K562 (cell line): ENCODE results near the gene IGF2BP3. TPM values are rescaled to one million over a fixed set of nuclear protein-coding genes. Genes with fewer than 3 reads are reported as not detected.

Experiments used
- ATAC-seq: fragments of 200-7000 bp; cut with Tn5 transposase; 3 replicates; pipeline ENCODE4 v1.9.1; 2020; ENCODE audit warnings: moderate library complexity
- BruUV-seq: library from RNA; stranded (reverse); fragments of 400-500 nt; replicated peaks from 2 replicates; lab custom pipeline; 2021; lab: Mats Ljungman, UMichigan
- CTCF ChIA-PET: fragments of 300-600 bp; formaldehyde crosslinking; extraction: SDS; loops from one replicate; lab custom pipeline; 2021; ENCODE audit warnings: low intra/inter-chr PET ratio; lab: Yijun Ruan, JAX
- POLR2A ChIA-PET: fragments of 300-600, 350-650 bp; sonication (Branson Sonifier 250); formaldehyde crosslinking; extraction: SDS; loops from one replicate; lab custom pipeline; 2021; ENCODE audit warnings: antibody characterized with exemption, inconsistent platforms; lab: Yijun Ruan, JAX
- DNase-seq, 4 experiments: peaks; one replicate each; pipeline versions ENCODE4 v3.0.0 to v3.0.0-alpha.2; 2011 to 2018; ENCODE audit warnings: low spot score in 3 of 4, mixed read lengths in 3 of 4; ENCODE audit errors: extremely low read depth in 1 of 4
- FAIRE-seq: peaks from 2 replicates; lab custom pipeline; 2011; peaks lifted over from hg19 to GRCh38; lab: Jason Lieb, UNC
- H2AFZ ChIP-seq: 2 replicates; pipeline ENCODE4 v1.6.0; 2011; ENCODE audit warnings: low read depth, low read length, control low read depth, inconsistent platforms
- H3K27ac ChIP-seq: fragments of 200-600 bp; 3 replicates; pipeline ENCODE4 v1.8.0; 2011; ENCODE audit warnings: low read depth, mild to moderate bottlenecking, control low read depth, inconsistent platforms, low read length, moderate library complexity, mixed read lengths; ENCODE audit errors: extremely low read depth
- H3K27me3 ChIP-seq, 2 experiments: fragments of 300-600 bp in 1 of 2; 2 replicates in 1 of 2; 3 replicates in 1 of 2; pipeline versions ENCODE4 v1.6.0 to v1.8.0; 2011; ENCODE audit warnings: inconsistent platforms in 2 of 2, low read length in 2 of 2, mild to moderate bottlenecking in 1 of 2, mixed read lengths in 1 of 2, moderate library complexity in 1 of 2; ENCODE audit not compliant: control insufficient read depth in 2 of 2, insufficient read depth in 2 of 2
- H3K36me3 ChIP-seq: fragments of 300-600 bp; 3 replicates; pipeline ENCODE4 v1.8.0; 2011; ENCODE audit warnings: mild to moderate bottlenecking, low read length, inconsistent platforms; ENCODE audit not compliant: control insufficient read depth, insufficient read depth
- H3K4me1 ChIP-seq, 2 experiments: fragments of 200-600 bp in 1 of 2; replicated peaks in 1 of 2; 2 replicates in 1 of 2; 3 replicates in 1 of 2; pipeline versions ENCODE4 v1.5.1 to v1.8.0; 2011; ENCODE audit warnings: inconsistent platforms in 2 of 2, low read length in 2 of 2, mild to moderate bottlenecking in 1 of 2, mixed read lengths in 1 of 2, moderate library complexity in 1 of 2; ENCODE audit not compliant: control insufficient read depth in 2 of 2, insufficient read depth in 2 of 2
- H3K4me2 ChIP-seq: 2 replicates; pipeline ENCODE4 v1.6.1; 2011; ENCODE audit warnings: low read length, control low read depth, inconsistent platforms, mixed read lengths; ENCODE audit not compliant: insufficient read depth
- H3K4me3 ChIP-seq: fragments of 200-600 bp; sonication (generic), shearing (Covaris generic); 2 replicates; pipeline ENCODE4 v1.5.1; 2016; ENCODE audit warnings: control low read depth, inconsistent platforms
- H3K79me2 ChIP-seq: fragments of 200-600 bp; 3 replicates; pipeline ENCODE4 v1.8.0; 2011; ENCODE audit warnings: low read length, inconsistent platforms; ENCODE audit not compliant: control insufficient read depth, insufficient read depth
- H3K9ac ChIP-seq, 2 experiments: 2 replicates each; pipeline versions ENCODE4 v1.6.0 to v1.6.1; 2011; ENCODE audit warnings: low read depth in 2 of 2, low read length in 2 of 2, control low read depth in 1 of 2, inconsistent platforms in 1 of 2, mild to moderate bottlenecking in 1 of 2, mixed read lengths in 1 of 2; ENCODE audit not compliant: insufficient read depth in 1 of 2
- H3K9me1 ChIP-seq: one replicate; pipeline ENCODE4 v1.6.0; 2011; ENCODE audit warnings: inconsistent platforms, mild to moderate bottlenecking, low read length, moderate library complexity; ENCODE audit not compliant: control insufficient read depth, insufficient read depth
- H3K9me3 ChIP-seq: replicated peaks from 2 replicates; pipeline ENCODE4 v1.5.1; 2011; ENCODE audit warnings: low read depth, low read length, inconsistent platforms; ENCODE audit not compliant: control insufficient read depth, insufficient read depth
- H4K20me1 ChIP-seq: replicated peaks from 2 replicates; pipeline ENCODE4 v1.6.1; 2011; ENCODE audit warnings: low read length, inconsistent platforms, mixed read lengths; ENCODE audit not compliant: control insufficient read depth, insufficient read depth
- KAT7 ChIP-seq: sonication (generic); formaldehyde crosslinking; IDR thresholded peaks from 2 replicates; pipeline ENCODE4 v1.8.0; 2022; ENCODE audit warnings: missing genetic modification reagents, mild to moderate bottlenecking, borderline replicate concordance
- RBM15 ChIP-seq: fragments of 200-400 bp; formaldehyde crosslinking; IDR thresholded peaks from 2 replicates; pipeline ENCODE4 v1.6.1; 2018; ENCODE audit warnings: mild to moderate bottlenecking, low read length, moderate library complexity; ENCODE audit not compliant: insufficient read depth
- SRSF9 ChIP-seq: fragments of 200-400 bp; formaldehyde crosslinking; IDR thresholded peaks from 2 replicates; pipeline ENCODE4 v1.6.1; 2017; ENCODE audit warnings: low read depth, low read length, borderline replicate concordance
- SUPT5H ChIP-seq: fragments of 450-650 bp; IDR thresholded peaks from 2 replicates; pipeline ENCODE4 v1.6.1; 2016
- ZNF165 ChIP-seq: fragments of 250-450 bp; sonication (Bioruptor Pico); IDR thresholded peaks from 2 replicates; pipeline ENCODE4 v1.4.0; 2020; ENCODE audit warnings: borderline replicate concordance
- in situ Hi-C: fragments of 300-500 bp; cut with MboI; formaldehyde crosslinking; loops from 4 replicates; pipeline ENCODE4 v1.15.0; 2018; ENCODE audit warnings: inconsistent platforms, mixed read lengths
- intact Hi-C: fragments of 100-400 bp; cut with micrococcal nuclease; formaldehyde crosslinking; loops from 2 replicates; pipeline ENCODE4 v1.14.2; 2022
- polyA plus RNA-seq, 8 experiments: library from polyadenylated mRNA; depleted of rRNA in 4 of 8; stranded (reverse) in 5 of 8; unstranded in 3 of 8; fragments of >200 nt; fragmentation: Nextera tagmentation in 2 of 8; fragmentation: Illumina TruSeq in 1 of 8; extraction: Ambion mirVana in 2 of 8; extraction: Trizol in 1 of 8; gene quantifications; 2 replicates each; pipeline versions ENCODE4 v1.2.1 to v1.2.3, GENCODE V29; 2011 to 2014; ENCODE audit warnings: inconsistent platforms in 1 of 8, missing spikeins in 1 of 8
- total RNA-seq, 7 experiments: library from RNA; depleted of rRNA in 6 of 7; stranded (reverse); fragments of >200 nt in 6 of 7; fragmentation: Illumina TruSeq in 2 of 7; extraction: Trizol in 2 of 7; gene quantifications; 2 replicates each; pipeline versions ENCODE4 v1.2.1 to v1.2.3, GENCODE V29; 2011 to 2021; ENCODE audit warnings: low replicate concordance in 1 of 7
- TF ChIP-seq, protein P1 (sequence below), 2 experiments: fragments of 450-650 bp in 1 of 2; IDR thresholded peaks; 2 replicates each; pipeline ENCODE4 v1.6.1; 2011 to 2017; ENCODE audit warnings: low read depth in 2 of 2, antibody characterized with exemption in 1 of 2, borderline replicate concordance in 1 of 2, low read length in 1 of 2, mild to moderate bottlenecking in 1 of 2, mixed read lengths in 1 of 2; ENCODE audit not compliant: control insufficient read depth in 1 of 2

The IGF2BP3 gene
- total and polyA plus RNA-seq, 9 of the 15 experiments (the other 6 are each of a cell fraction or from before 2014, with no cell fraction given): 8.4 to 88.1 (median 61.2) TPM

DNA sequence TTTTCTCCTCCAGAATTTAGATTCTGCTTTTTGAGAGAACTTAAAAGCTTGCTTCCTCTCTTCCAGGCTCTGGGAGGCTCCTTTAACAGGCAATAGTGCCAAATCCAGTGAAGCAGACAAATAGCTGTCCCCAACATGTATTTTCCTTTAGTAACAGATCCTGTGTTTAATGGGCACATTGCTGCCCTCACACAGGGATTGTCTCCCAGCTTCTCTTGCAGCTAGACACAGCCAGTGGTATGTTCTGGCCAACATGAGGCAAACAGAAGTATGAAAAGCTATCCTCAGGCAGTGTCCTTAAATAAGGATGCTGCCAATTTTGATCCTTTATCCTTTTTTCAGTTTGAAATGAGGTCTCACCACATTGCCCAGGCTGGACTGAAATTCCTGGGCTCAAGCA is 132.9 kb downstream of the IGF2BP3 start:
- Histone ChIP-seq H2AFZ (no peak overlapping the region), H3K36me3 (peaks cover 91% of the 10 kb centered on the region), H3K9me1 (no peaks in the 10 kb centered on the region), H3K79me2 (no peaks in the 10 kb centered on the region), H3K4me2 (no peak overlapping the region), H3K9ac (no peak overlapping the region), H3K27ac (no peak overlapping the region), H3K4me1 (no peaks in the 10 kb centered on the region), H3K27me3 (no peaks in the 10 kb centered on the region), H3K4me3 (no peak overlapping the region), H3K9me3 (no peaks in the 10 kb centered on the region), H4K20me1 (no peaks in the 10 kb centered on the region)
- FAIRE-seq (no peak), DNase-seq (no peak), ATAC-seq (no peak)
- no peak for TF ChIP-seq SUPT5H
- TF ChIP-seq RBM15: no peak
- TF ChIP-seq ZNF165 (CRISPR knock-in tag): no peak
- TF ChIP-seq, protein P1, sequence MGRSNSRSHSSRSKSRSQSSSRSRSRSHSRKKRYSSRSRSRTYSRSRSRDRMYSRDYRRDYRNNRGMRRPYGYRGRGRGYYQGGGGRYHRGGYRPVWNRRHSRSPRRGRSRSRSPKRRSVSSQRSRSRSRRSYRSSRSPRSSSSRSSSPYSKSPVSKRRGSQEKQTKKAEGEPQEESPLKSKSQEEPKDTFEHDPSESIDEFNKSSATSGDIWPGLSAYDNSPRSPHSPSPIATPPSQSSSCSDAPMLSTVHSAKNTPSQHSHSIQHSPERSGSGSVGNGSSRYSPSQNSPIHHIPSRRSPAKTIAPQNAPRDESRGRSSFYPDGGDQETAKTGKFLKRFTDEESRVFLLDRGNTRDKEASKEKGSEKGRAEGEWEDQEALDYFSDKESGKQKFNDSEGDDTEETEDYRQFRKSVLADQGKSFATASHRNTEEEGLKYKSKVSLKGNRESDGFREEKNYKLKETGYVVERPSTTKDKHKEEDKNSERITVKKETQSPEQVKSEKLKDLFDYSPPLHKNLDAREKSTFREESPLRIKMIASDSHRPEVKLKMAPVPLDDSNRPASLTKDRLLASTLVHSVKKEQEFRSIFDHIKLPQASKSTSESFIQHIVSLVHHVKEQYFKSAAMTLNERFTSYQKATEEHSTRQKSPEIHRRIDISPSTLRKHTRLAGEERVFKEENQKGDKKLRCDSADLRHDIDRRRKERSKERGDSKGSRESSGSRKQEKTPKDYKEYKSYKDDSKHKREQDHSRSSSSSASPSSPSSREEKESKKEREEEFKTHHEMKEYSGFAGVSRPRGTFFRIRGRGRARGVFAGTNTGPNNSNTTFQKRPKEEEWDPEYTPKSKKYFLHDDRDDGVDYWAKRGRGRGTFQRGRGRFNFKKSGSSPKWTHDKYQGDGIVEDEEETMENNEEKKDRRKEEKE (IDR thresholded peaks at IDR 0.05; ENCODE audit: borderline replicate concordance in 1 of 2, control insufficient read depth in 1 of 2, low read depth in 2 of 2, low read length in 1 of 2): no peak
- no peak for TF ChIP-seq SRSF9
- no peak for TF ChIP-seq KAT7 (CRISPR knock-in tag)
- POLR2A ChIA-PET: interaction anchor here (0.7 to 1.3 kb wide), 3 partner anchors 9 to 184 kb away, joined by 3 to 6 read pairs (median 3); no protein-coding TSS in a partner anchor
- CTCF ChIA-PET: no interaction called here
- in situ Hi-C loops (no loop called here), intact Hi-C loops (no loop called here)
- BruUV-seq: no TSS peak
